HG02588 (cell line): Measurements from ENCODE around the gene ARL13B.
"Not testable (repeated sequence)": the region's sequence is repeated elsewhere in the genome, so short reads cannot be mapped to it uniquely, and the experiment has no call there.

Source experiments
- ATAC-seq: cut with Tn5 transposase; IDR thresholded peaks from one replicate; pipeline ENCODE4 v1.9.1; 2021; ENCODE audit warnings: mild to moderate bottlenecking, moderate library complexity; ENCODE audit not compliant: unreplicated experiment

The ARL13B gene

GRCh38 chr3:94062513-94063404, 82.8 kb downstream of the ARL13B start, which contains the start of the genes DHFR2 and NSUN3:
Gene DHFR2 (minus strand): TSS chr3:94062916. CDS start chr3:94061511, 1,405 bp downstream.
Gene NSUN3 (plus strand): TSS chr3:94063061. CDS start chr3:94063127, 66 bp downstream.
- ATAC-seq = peak; percentile 94

GRCh38 chr3:94063496-94064119, 83.7 kb downstream of the ARL13B start:
- no peak for ATAC-seq

GRCh38 chr3:94064243-94064860, 84.4 kb downstream of the ARL13B start:
- ATAC-seq = no peak

- no peak for ATAC-seq
Measured at GRCh38 chr3:94065122-94065521, 85.2 kb downstream of the ARL13B start.

- ATAC-seq = no peak
Measured at GRCh38 chr3:94065819-94066480, 86.0 kb downstream of the ARL13B start.

GRCh38 chr3:94066506-94067500, 86.8 kb downstream of the ARL13B start:
- no peak for ATAC-seq

GRCh38 chr3:94069194-94069813, 89.3 kb downstream of the ARL13B start:
- ATAC-seq = no peak

- ATAC-seq = peak; percentile 66
Measured at GRCh38 chr3:94070341-94070911, 90.5 kb downstream of the ARL13B start.

GRCh38 chr3:94071713-94072284, 91.8 kb downstream of the ARL13B start:
- ATAC-seq = peak; percentile 56

GRCh38 chr3:94076055-94076454, 96.1 kb downstream of the ARL13B start:
- no peak for ATAC-seq

- not testable (repeated sequence) for ATAC-seq
Measured at GRCh38 chr3:94080552-94080951, 100.6 kb downstream of the ARL13B start.

GRCh38 chr3:94081884-94082283, 101.9 kb downstream of the ARL13B start:
- no peak for ATAC-seq

GRCh38 chr3:94082391-94082937, 102.5 kb downstream of the ARL13B start:
- no peak for ATAC-seq

- ATAC-seq = no peak
Measured at GRCh38 chr3:94083261-94083660, 103.3 kb downstream of the ARL13B start.

- no peak for ATAC-seq
Measured at GRCh38 chr3:94089126-94089525, 109.2 kb downstream of the ARL13B start.

- no peak for ATAC-seq
Measured at GRCh38 chr3:94092086-94092485, 112.1 kb downstream of the ARL13B start.

GRCh38 chr3:94093151-94093550, 113.2 kb downstream of the ARL13B start:
- no peak for ATAC-seq

- ATAC-seq = no peak
Measured at GRCh38 chr3:94095111-94095510, 115.2 kb downstream of the ARL13B start.
